Gastroesophageal sphincter (tissue), 4 donors: ENCODE measurements around the gene CMTM8. TPM values are rescaled to one million over a fixed set of nuclear protein-coding genes. Genes with fewer than 3 reads are reported as not detected.

Source experiments
- ATAC-seq: fragments of 150-250 bp; one replicate; pipeline ENCODE4 v1.9.1; 2016; ENCODE audit warnings: mild to moderate bottlenecking, moderate library complexity
- H3K27ac ChIP-seq, 4 donors: fragments of 200-600 bp; sonication (generic) in 3 of 4; 1 replicate in 3 of 4; 2 replicates in 1 of 4; pipeline ENCODE4 v1.5.1; 2016 to 2019
- H3K27me3 ChIP-seq: fragments of 200-600 bp; sonication (generic); one replicate; pipeline ENCODE4 v1.5.1; 2019
- H3K36me3 ChIP-seq, 2 donors: fragments of 200-600 bp; sonication (generic); one replicate each; pipeline ENCODE4 v1.5.1; 2019; ENCODE audit warnings: control low read depth in 1 of 2
- H3K4me1 ChIP-seq, 3 donors: fragments of 200-600 bp; sonication (generic); 1 replicate in 2 of 3; 2 replicates in 1 of 3; pipeline ENCODE4 v1.5.1; 2016 to 2019; ENCODE audit warnings: control low read depth in 2 of 3
- H3K4me3 ChIP-seq, 2 donors: fragments of 200-600 bp; sonication (generic); one replicate each; pipeline ENCODE4 v1.5.1; 2019; ENCODE audit warnings: mild to moderate bottlenecking in 1 of 2, moderate library complexity in 1 of 2
- H3K9me3 ChIP-seq, 3 donors: fragments of 200-600 bp; sonication (generic); one replicate each; pipeline ENCODE4 v1.5.1; 2017 to 2019; ENCODE audit warnings: control low read depth in 2 of 3
- EP300 ChIP-seq: sonication (generic); formaldehyde crosslinking; IDR thresholded peaks from one replicate; pipeline ENCODE4 v1.6.1; 2017; ENCODE audit warnings: antibody characterized with exemption, mild to moderate bottlenecking
- POLR2A ChIP-seq, 2 donors: fragments of 450-650 bp; IDR thresholded peaks; one replicate each; pipeline ENCODE4 v1.6.1; 2017; ENCODE audit warnings: antibody characterized with exemption in 2 of 2, mild to moderate bottlenecking in 2 of 2, moderate library complexity in 1 of 2
- POLR2AphosphoS5 ChIP-seq: sonication (generic); formaldehyde crosslinking; IDR thresholded peaks from one replicate; pipeline ENCODE4 v1.6.1; 2017; ENCODE audit warnings: antibody characterized with exemption
- WGBS, 2 donors: methylation state at CpG; one replicate each; pipeline ENCODE4 v1.1.5; 2018; ENCODE audit warnings: low coverage in 1 of 2; 5-methylcytosine and 5-hydroxymethylcytosine counted together
- total RNA-seq, 4 donors: library from RNA; depleted of rRNA; stranded (reverse); fragments of >200 nt; gene quantifications; one replicate each; pipeline ENCODE4 v1.1.0, GENCODE V29; 2016
- TF ChIP-seq, protein P1 (sequence below), 4 experiments: fragments of 200-600 bp in 2 of 4; fragments of 450-650 bp in 2 of 4; sonication (generic) in 1 of 4; IDR thresholded peaks; one replicate each; pipeline ENCODE4 v1.5.1; 2017 to 2019; ENCODE audit warnings: antibody characterized with exemption in 4 of 4, mild to moderate bottlenecking in 2 of 4, moderate library complexity in 2 of 4

CMTM8 gene
- total RNA-seq, 4 donors from 2014 or later, result 1.2 to 3.1 (median 1.6) TPM

- 95 to 100% methylated on average over 3 of the region's 3 CpGs for WGBS, 2 donors
Measured at GRCh38 chr3:32257042-32257441, 18.6 kb downstream of the CMTM8 start.

GRCh38 chr3:32257641-32258438, 19.4 kb downstream of the CMTM8 start:
- Histone ChIP-seq H3K4me1 (no peaks in the 10 kb centered on the region), H3K4me3 (no peak overlapping the region), H3K36me3 (no peaks in the 10 kb centered on the region), H3K27ac (no peak overlapping the region), H3K27me3 (no peaks in the 10 kb centered on the region), H3K9me3 (peaks cover 0 to 15% (median 0%) of the 10 kb centered on the region in 3 donors)
- WGBS, 2 donors, result 49 to 66% methylated on average over 4 to 6 of the region's 6 CpGs
- TF ChIP-seq EP300 (no peak), POLR2AphosphoS5 (no peak), POLR2A (IDR thresholded peaks at IDR 0.05) (no peak)
- TF ChIP-seq, protein P1, sequence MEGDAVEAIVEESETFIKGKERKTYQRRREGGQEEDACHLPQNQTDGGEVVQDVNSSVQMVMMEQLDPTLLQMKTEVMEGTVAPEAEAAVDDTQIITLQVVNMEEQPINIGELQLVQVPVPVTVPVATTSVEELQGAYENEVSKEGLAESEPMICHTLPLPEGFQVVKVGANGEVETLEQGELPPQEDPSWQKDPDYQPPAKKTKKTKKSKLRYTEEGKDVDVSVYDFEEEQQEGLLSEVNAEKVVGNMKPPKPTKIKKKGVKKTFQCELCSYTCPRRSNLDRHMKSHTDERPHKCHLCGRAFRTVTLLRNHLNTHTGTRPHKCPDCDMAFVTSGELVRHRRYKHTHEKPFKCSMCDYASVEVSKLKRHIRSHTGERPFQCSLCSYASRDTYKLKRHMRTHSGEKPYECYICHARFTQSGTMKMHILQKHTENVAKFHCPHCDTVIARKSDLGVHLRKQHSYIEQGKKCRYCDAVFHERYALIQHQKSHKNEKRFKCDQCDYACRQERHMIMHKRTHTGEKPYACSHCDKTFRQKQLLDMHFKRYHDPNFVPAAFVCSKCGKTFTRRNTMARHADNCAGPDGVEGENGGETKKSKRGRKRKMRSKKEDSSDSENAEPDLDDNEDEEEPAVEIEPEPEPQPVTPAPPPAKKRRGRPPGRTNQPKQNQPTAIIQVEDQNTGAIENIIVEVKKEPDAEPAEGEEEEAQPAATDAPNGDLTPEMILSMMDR (IDR thresholded peaks at IDR 0.05), result no peak
- ATAC-seq, result no peak

More at GRCh38 chr3:32257042-32257441, 18.6 kb downstream of the CMTM8 start:
- TF ChIP-seq, protein P1 (IDR thresholded peaks at IDR 0.05), result no peak
- no peak for TF ChIP-seq EP300
- no peak for TF ChIP-seq POLR2A (IDR thresholded peaks at IDR 0.05)
- TF ChIP-seq POLR2AphosphoS5, result no peak
- Histone ChIP-seq H3K4me1 (no peaks in the 10 kb centered on the region), H3K9me3 (peaks cover 0 to 15% (median 0%) of the 10 kb centered on the region in 3 donors), H3K4me3 (no peak overlapping the region), H3K36me3 (no peaks in the 10 kb centered on the region), H3K27me3 (no peaks in the 10 kb centered on the region), H3K27ac (no peak overlapping the region)
- no peak for ATAC-seq

DNA sequence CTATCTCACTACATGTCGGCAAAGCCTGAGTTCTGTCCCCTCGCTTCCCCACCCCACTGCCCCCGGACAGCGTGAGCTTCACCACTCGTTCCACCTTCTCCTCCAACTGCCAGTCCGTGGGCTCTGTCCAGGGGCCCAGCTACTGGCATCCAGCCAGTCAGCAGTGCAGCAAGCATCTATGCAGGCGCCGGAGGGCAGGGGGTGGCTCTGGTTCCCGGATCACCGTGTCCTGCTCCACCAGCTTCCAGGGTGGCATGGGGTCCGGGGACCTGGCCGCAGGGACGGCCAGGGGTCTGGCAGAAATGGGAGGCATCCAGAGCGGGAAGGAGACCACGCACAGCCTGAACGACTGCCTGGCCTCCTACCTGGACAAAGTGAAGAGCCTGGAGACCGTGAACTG, 20.4 kb downstream of the CMTM8 start:
- H3K27ac ChIP-seq, result no peak overlapping the region
- H3K27me3 ChIP-seq, result no peaks in the 10 kb centered on the region
- H3K36me3 ChIP-seq, result no peaks in the 10 kb centered on the region
- H3K4me1 ChIP-seq, result no peaks in the 10 kb centered on the region
- H3K4me3 ChIP-seq, result no peak overlapping the region
- 88% methylated on average over 7 of the region's 17 CpGs; no CpG with 5 or more reads in 1 of the 2 donors for WGBS, 2 donors
- peaks cover 0 to 13% (median 0%) of the 10 kb centered on the region in 3 donors for H3K9me3 ChIP-seq
- TF ChIP-seq POLR2AphosphoS5 (no peak), POLR2A (IDR thresholded peaks at IDR 0.05) (no peak), EP300 (no peak)
- TF ChIP-seq, protein P1 (IDR thresholded peaks at IDR 0.05), result no peak
- no peak for ATAC-seq

DNA sequence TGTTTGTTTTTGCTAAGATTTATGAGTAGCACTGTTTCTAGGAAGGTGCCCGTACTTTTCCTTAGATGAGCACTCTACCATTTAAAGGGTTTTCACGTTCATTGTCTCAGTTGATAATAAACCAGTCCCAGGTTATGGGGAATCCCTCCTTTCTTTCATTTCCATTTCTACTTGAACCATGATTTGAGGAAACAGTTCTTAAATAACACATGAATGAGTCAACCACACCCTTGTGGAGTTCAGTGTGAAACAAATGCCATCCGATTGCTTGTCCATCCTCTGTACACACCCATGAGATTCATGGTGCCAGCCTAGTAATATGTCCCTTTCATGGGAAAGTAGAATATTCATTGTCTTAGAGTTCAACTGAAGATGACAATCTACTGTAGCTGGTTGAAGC, 23.1 kb downstream of the CMTM8 start:
- no peak overlapping the region for H3K27ac ChIP-seq
- H3K27me3 ChIP-seq, result no peaks in the 10 kb centered on the region
- no peaks in the 10 kb centered on the region for H3K9me3 ChIP-seq
- WGBS, 2 donors, result 50 to 73% methylated on average over 2 to 3 of the region's 3 CpGs
- H3K4me1 ChIP-seq, result no peaks in the 10 kb centered on the region
- TF ChIP-seq, protein P1 (IDR thresholded peaks at IDR 0.05), result no peak
- no peak for TF ChIP-seq EP300
- TF ChIP-seq POLR2AphosphoS5, result no peak
- no peaks in the 10 kb centered on the region for H3K36me3 ChIP-seq
- no peak overlapping the region for H3K4me3 ChIP-seq
- ATAC-seq, result no peak

GRCh38 chr3:32262201-32262600, 23.7 kb downstream of the CMTM8 start:
- TF ChIP-seq POLR2AphosphoS5, result no peak
- TF ChIP-seq, protein P1 (IDR thresholded peaks at IDR 0.05), result no peak
- TF ChIP-seq POLR2A (IDR thresholded peaks at IDR 0.05), result no peak
- no peak for TF ChIP-seq EP300
- H3K9me3 ChIP-seq, result no peaks in the 10 kb centered on the region
- H3K27ac ChIP-seq, result no peak overlapping the region
- no peaks in the 10 kb centered on the region for H3K27me3 ChIP-seq
- WGBS, 2 donors, result 79 to 94% methylated on average over 2 of the region's 2 CpGs
- H3K36me3 ChIP-seq, result no peaks in the 10 kb centered on the region
- no peak overlapping the region for H3K4me3 ChIP-seq
- H3K4me1 ChIP-seq, result no peaks in the 10 kb centered on the region
- no peak for ATAC-seq
